ENCODE data around the gene CS. TPM values are rescaled to one million over a fixed set of nuclear protein-coding genes. Genes with fewer than 3 reads are reported as not detected.

Gene CS
- total and polyA plus RNA-seq, 2 donors from 2014 or later, result 105 to 166 TPM

- H3K27ac ChIP-seq (ENCODE audit: low read depth in 2 of 2, low read length in 2 of 2), result no peak overlapping the region
- H3K4me3 ChIP-seq (ENCODE audit: low read length in 3 of 3), result no peak overlapping the region
- no peaks in the 10 kb centered on the region for H3K27me3 ChIP-seq (ENCODE audit: control insufficient read depth, insufficient read depth, low read length)
- H3K9me3 ChIP-seq (ENCODE audit: control insufficient read depth in 2 of 3, insufficient read depth in 1 of 3, low read length in 3 of 3), result no peaks in the 10 kb centered on the region
- no peak overlapping the region for H3K9ac ChIP-seq (ENCODE audit: low read length in 3 of 3)
- no peak for TF ChIP-seq CTCF (IDR thresholded peaks at IDR 0.05; ENCODE audit: borderline replicate concordance, extremely low read depth, insufficient read depth)
- DNase-seq, result peak in 1 of 5 donors; percentile 10
- peaks cover 0 to 19% (median 15%) of the 10 kb centered on the region in 3 donors for H3K36me3 ChIP-seq (ENCODE audit: control insufficient read depth in 2 of 3, insufficient read depth in 3 of 3, low read length in 3 of 3)
- intact Hi-C loops (cut with DNase I), result no loop called here
- FAIRE-seq, result no peak
- peaks cover 2 to 8% (median 7%) of the 10 kb centered on the region in 3 donors for H3K4me1 ChIP-seq (ENCODE audit: control insufficient read depth in 2 of 3, insufficient read depth in 2 of 3, low read depth in 1 of 3, low read length in 3 of 3)
Observed at GRCh38 chr12:56317675-56318074, 17.5 kb upstream of the CS start.

GRCh38 chr12:56315622-56316473 is 15.7 kb upstream of the CS start, which contains the start of gene CNPY2:
Gene CNPY2 (minus strand): TSS chr12:56315988. CDS start chr12:56315217, 771 bp downstream.
- peaks cover 2 to 8% (median 7%) of the 10 kb centered on the region in 3 donors for H3K4me1 ChIP-seq (ENCODE audit: control insufficient read depth in 2 of 3, insufficient read depth in 2 of 3, low read depth in 1 of 3, low read length in 3 of 3)
- intact Hi-C loops (cut with DNase I), result no loop called here
- FAIRE-seq (no peak), DNase-seq (peak; percentile 98 to 99 (median 98))
- peaks cover under 1 to 11% (median 10%) of the 10 kb centered on the region in 3 donors for H3K36me3 ChIP-seq (ENCODE audit: control insufficient read depth in 2 of 3, insufficient read depth in 3 of 3, low read length in 3 of 3)
- H3K4me3 ChIP-seq (ENCODE audit: low read length in 3 of 3), result peak within 1 kb of the TSS; percentile 86 to 97 (median 94)
- H3K9ac ChIP-seq (ENCODE audit: low read length in 3 of 3), result peak within 1 kb of the TSS; percentile 91 to 99 (median 96)
- no peaks in the 10 kb centered on the region for H3K9me3 ChIP-seq (ENCODE audit: control insufficient read depth in 2 of 3, insufficient read depth in 1 of 3, low read length in 3 of 3)
- peak within 1 kb of the TSS; percentile 95 to 96 for H3K27ac ChIP-seq (ENCODE audit: low read depth in 2 of 2, low read length in 2 of 2)
- no peaks in the 10 kb centered on the region for H3K27me3 ChIP-seq (ENCODE audit: control insufficient read depth, insufficient read depth, low read length)
- peak; percentile 33 for TF ChIP-seq CTCF (IDR thresholded peaks at IDR 0.05; ENCODE audit: borderline replicate concordance, extremely low read depth, insufficient read depth)

- H3K9ac ChIP-seq (ENCODE audit: low read length in 3 of 3), result peak overlapping the region; percentile 91 to 99 (median 96)
- no peaks in the 10 kb centered on the region for H3K27me3 ChIP-seq (ENCODE audit: control insufficient read depth, insufficient read depth, low read length)
- DNase-seq, result peak; percentile 18 to 70 (median 56)
- no peak for TF ChIP-seq CTCF (IDR thresholded peaks at IDR 0.05; ENCODE audit: borderline replicate concordance, extremely low read depth, insufficient read depth)
- H3K9me3 ChIP-seq (ENCODE audit: control insufficient read depth in 2 of 3, insufficient read depth in 1 of 3, low read length in 3 of 3), result no peaks in the 10 kb centered on the region
- peak overlapping the region; percentile 95 to 96 for H3K27ac ChIP-seq (ENCODE audit: low read depth in 2 of 2, low read length in 2 of 2)
- H3K4me3 ChIP-seq (ENCODE audit: low read length in 3 of 3), result peak overlapping the region; percentile 86 to 97 (median 94)
- FAIRE-seq, result no peak
- peaks cover 2 to 8% (median 7%) of the 10 kb centered on the region in 3 donors for H3K4me1 ChIP-seq (ENCODE audit: control insufficient read depth in 2 of 3, insufficient read depth in 2 of 3, low read depth in 1 of 3, low read length in 3 of 3)
- H3K36me3 ChIP-seq (ENCODE audit: control insufficient read depth in 2 of 3, insufficient read depth in 3 of 3, low read length in 3 of 3), result peaks cover 5 to 11% (median 10%) of the 10 kb centered on the region in 3 donors
- intact Hi-C loops (cut with DNase I), result no loop called here
Observed at GRCh38 chr12:56315249-56315621, 15.1 kb upstream of the CS start.
